Neutrophil (primary cell): ENCODE results near the gene PPIL6.
A peak's percentile ranks its signal among the peaks of the same experiment; 100 is the strongest.
"Not testable (repeated sequence)": the region's sequence is repeated elsewhere in the genome, so short reads cannot be mapped to it uniquely, and the experiment has no call there.

Experiments used
- H3K27ac ChIP-seq: fragments of 200-600 bp; sonication (generic); 2 replicates; pipeline ENCODE4 v1.5.1; 2016; ENCODE audit warnings: mild to moderate bottlenecking, moderate library complexity
- H3K27me3 ChIP-seq: fragments of 200-600 bp; sonication (generic); 2 replicates; pipeline ENCODE4 v1.6.0; 2016; ENCODE audit warnings: mild to moderate bottlenecking
- H3K36me3 ChIP-seq: fragments of 200-600 bp; sonication (generic); 2 replicates; pipeline ENCODE4 v1.5.1; 2017
- H3K4me1 ChIP-seq, 2 experiments: fragments of 200-600 bp in 1 of 2; sonication (generic) in 1 of 2; 1 replicate in 1 of 2; 2 replicates in 1 of 2; pipeline versions ENCODE4 v1.5.1 to v1.6.1; 2013 to 2016; ENCODE audit warnings: low read depth in 1 of 2, low read length in 1 of 2, mild to moderate bottlenecking in 1 of 2, moderate library complexity in 1 of 2; ENCODE audit not compliant: control insufficient read depth in 1 of 2, insufficient read depth in 1 of 2
- H3K4me3 ChIP-seq, 2 experiments: fragments of 200-600 bp in 1 of 2; sonication (generic) in 1 of 2; 1 replicate in 1 of 2; 2 replicates in 1 of 2; pipeline ENCODE4 v1.5.1; 2013 to 2016; ENCODE audit warnings: low read depth in 1 of 2, low read length in 1 of 2, mild to moderate bottlenecking in 1 of 2, moderate library complexity in 1 of 2
- H3K9me3 ChIP-seq: fragments of 200-600 bp; sonication (generic); 2 replicates; pipeline ENCODE4 v1.5.1; 2016
- TF ChIP-seq, protein P1 (sequence below): fragments of 200-600 bp; sonication (generic); IDR thresholded peaks from 2 replicates; pipeline ENCODE4 v1.5.1; 2016; ENCODE audit warnings: antibody characterized with exemption

Gene PPIL6

GRCh38 chr6:109465772-109466171, 25.3 kb upstream of the PPIL6 start:
- Histone ChIP-seq H3K27ac (no peak overlapping the region), H3K4me3 (no peak overlapping the region), H3K4me1 (peaks cover 23 to 24% of the 10 kb centered on the region in 2 experiments), H3K9me3 (no peaks in the 10 kb centered on the region), H3K36me3 (peaks cover 32% of the 10 kb centered on the region), H3K27me3 (no peaks in the 10 kb centered on the region)
- TF ChIP-seq, protein P1, sequence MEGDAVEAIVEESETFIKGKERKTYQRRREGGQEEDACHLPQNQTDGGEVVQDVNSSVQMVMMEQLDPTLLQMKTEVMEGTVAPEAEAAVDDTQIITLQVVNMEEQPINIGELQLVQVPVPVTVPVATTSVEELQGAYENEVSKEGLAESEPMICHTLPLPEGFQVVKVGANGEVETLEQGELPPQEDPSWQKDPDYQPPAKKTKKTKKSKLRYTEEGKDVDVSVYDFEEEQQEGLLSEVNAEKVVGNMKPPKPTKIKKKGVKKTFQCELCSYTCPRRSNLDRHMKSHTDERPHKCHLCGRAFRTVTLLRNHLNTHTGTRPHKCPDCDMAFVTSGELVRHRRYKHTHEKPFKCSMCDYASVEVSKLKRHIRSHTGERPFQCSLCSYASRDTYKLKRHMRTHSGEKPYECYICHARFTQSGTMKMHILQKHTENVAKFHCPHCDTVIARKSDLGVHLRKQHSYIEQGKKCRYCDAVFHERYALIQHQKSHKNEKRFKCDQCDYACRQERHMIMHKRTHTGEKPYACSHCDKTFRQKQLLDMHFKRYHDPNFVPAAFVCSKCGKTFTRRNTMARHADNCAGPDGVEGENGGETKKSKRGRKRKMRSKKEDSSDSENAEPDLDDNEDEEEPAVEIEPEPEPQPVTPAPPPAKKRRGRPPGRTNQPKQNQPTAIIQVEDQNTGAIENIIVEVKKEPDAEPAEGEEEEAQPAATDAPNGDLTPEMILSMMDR: no peak

DNA sequence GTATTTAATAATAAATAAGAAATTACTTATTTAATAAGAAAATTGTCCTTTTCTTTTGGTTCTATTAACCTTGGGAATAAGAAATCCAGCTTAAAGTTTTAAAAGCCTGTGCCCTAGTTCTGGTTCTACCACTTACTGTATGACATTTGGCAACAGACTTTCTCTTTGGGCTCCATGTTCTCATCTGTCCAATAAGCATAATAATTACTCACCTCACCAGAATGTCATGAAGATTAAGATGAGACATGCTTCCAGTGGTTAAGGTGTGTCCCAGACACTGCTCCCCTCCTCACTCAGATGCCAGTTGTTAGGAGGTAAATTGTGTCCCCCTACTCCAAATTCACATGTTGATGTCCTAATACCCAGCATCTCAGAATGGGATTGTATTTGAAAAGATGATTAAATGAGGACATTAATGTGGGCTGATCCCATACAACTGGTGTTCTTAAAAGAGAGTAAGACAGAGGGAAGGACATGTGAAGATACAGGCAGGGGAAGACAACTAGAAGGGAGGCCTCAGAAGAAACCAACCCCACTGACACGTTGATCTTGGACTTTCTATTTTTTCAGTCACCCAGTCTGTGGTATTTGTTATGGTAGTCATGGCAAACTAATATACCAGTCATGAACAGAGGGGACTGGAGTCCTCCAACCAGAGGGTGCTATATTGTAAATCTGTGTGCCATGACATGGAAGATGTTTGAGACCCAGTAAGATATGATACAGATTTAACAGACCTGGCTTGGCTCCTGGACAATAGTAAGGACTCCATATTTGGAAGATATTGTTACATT, 21.5 kb upstream of the PPIL6 start:
- Histone ChIP-seq H3K4me3 (no peak overlapping the region), H3K36me3 (peaks cover 32% of the 10 kb centered on the region), H3K9me3 (no peaks in the 10 kb centered on the region), H3K4me1 (peaks cover 18 to 19% of the 10 kb centered on the region in 2 experiments), H3K27me3 (no peaks in the 10 kb centered on the region), H3K27ac (no peak overlapping the region)
- TF ChIP-seq, protein P1: no peak

GRCh38 chr6:109461205-109461604, 20.8 kb upstream of the PPIL6 start:
- not testable (repeated sequence) for H3K27me3 ChIP-seq, H3K9me3 ChIP-seq, H3K27ac ChIP-seq, H3K4me3 ChIP-seq
- peaks cover 28% of the 10 kb centered on the region for H3K36me3 ChIP-seq
- H3K4me1 ChIP-seq: peaks cover 25 to 27% of the 10 kb centered on the region in 2 experiments

- TF ChIP-seq, protein P1: no peak
- Histone ChIP-seq H3K36me3 (peaks cover 20% of the 10 kb centered on the region), H3K9me3 (no peaks in the 10 kb centered on the region), H3K4me3 (no peak overlapping the region), H3K27me3 (no peaks in the 10 kb centered on the region), H3K27ac (no peak overlapping the region), H3K4me1 (peaks cover 29% of the 10 kb centered on the region in 2 experiments)
Observed at GRCh38 chr6:109460161-109460829, 19.9 kb upstream of the PPIL6 start.

- H3K27me3 ChIP-seq: no peaks in the 10 kb centered on the region
- peaks cover 37 to 39% of the 10 kb centered on the region in 2 experiments for H3K4me1 ChIP-seq
- TF ChIP-seq, protein P1: no peak
- H3K4me3 ChIP-seq: peak overlapping the region in 1 of 2 experiments; percentile 13
- peak overlapping the region; percentile 58 for H3K27ac ChIP-seq
- H3K36me3 ChIP-seq: peaks cover 9% of the 10 kb centered on the region
- H3K9me3 ChIP-seq: no peaks in the 10 kb centered on the region
Observed at GRCh38 chr6:109458774-109459531, 18.5 kb upstream of the PPIL6 start.
